B cell (primary cell): ENCODE data around the gene DEXI. TPM values are rescaled to one million over a fixed set of nuclear protein-coding genes. Genes with fewer than 3 reads are reported as not detected.
"Not testable (repeated sequence)": the region's sequence is repeated elsewhere in the genome, so short reads cannot be mapped to it uniquely, and the experiment has no call there.

Experiments
- ATAC-seq: fragments of 200-7000 bp; cut with Tn5 transposase; one replicate; pipeline ENCODE4 v1.10.0; 2021; ENCODE audit warnings: low read depth, mild to moderate bottlenecking, moderate number of reproducible peaks, moderate library complexity
- CTCF ChIA-PET: fragments of 350-600 bp; sonication (Branson Sonifier 250); formaldehyde crosslinking; loops from one replicate; lab custom pipeline; 2021; ENCODE audit warnings: antibody characterized with exemption, inconsistent platforms; lab: Charles Lee
- POLR2A ChIA-PET: fragments of 350-600 bp; sonication (Branson Sonifier 250); formaldehyde crosslinking; loops from one replicate; lab custom pipeline; 2021; ENCODE audit warnings: antibody characterized with exemption; lab: Charles Lee
- DNase-seq: peaks from one replicate; pipeline ENCODE4 v3.0.0; 2013
- H2AFZ ChIP-seq: 2 replicates; pipeline ENCODE4 v1.6.1; 2012; ENCODE audit warnings: mild to moderate bottlenecking, low read depth, low read length; ENCODE audit not compliant: insufficient read depth, poor library complexity, severe bottlenecking
- H3K27ac ChIP-seq, 2 donors: 1 replicate in 1 of 2; 2 replicates in 1 of 2; pipeline ENCODE4 v1.5.1; 2012 to 2013; ENCODE audit warnings: low read length in 2 of 2, mild to moderate bottlenecking in 2 of 2, moderate library complexity in 1 of 2
- H3K27me3 ChIP-seq, 4 experiments: fragments of 200-600 bp in 1 of 4; sonication (generic) in 1 of 4; replicated peaks in 1 of 4; 1 replicate in 2 of 4; 2 replicates in 2 of 4; pipeline versions ENCODE4 v1.6.1 to v1.7.0; 2013 to 2016; ENCODE audit warnings: low read length in 3 of 4, mild to moderate bottlenecking in 2 of 4, mixed read lengths in 1 of 4, moderate library complexity in 1 of 4; ENCODE audit not compliant: insufficient read depth in 4 of 4, control insufficient read depth in 3 of 4; ENCODE audit errors: control extremely low read depth in 1 of 4
- H3K36me3 ChIP-seq, 2 experiments: replicated peaks in 1 of 2; 1 replicate in 1 of 2; 2 replicates in 1 of 2; pipeline versions ENCODE4 v1.6.1 to v1.7.1; 2013; ENCODE audit warnings: low read length in 1 of 2; ENCODE audit not compliant: insufficient read depth in 2 of 2, control insufficient read depth in 1 of 2; ENCODE audit errors: control extremely low read depth in 1 of 2, extremely low read depth in 1 of 2
- H3K4me1 ChIP-seq, 2 donors: fragments of 200-600 bp in 1 of 2; sonication (generic) in 1 of 2; 1 replicate in 1 of 2; 2 replicates in 1 of 2; pipeline versions ENCODE4 v1.5.1 to v1.6.1; 2013 to 2017; ENCODE audit warnings: low read length in 2 of 2; ENCODE audit not compliant: control insufficient read depth in 2 of 2, insufficient read depth in 2 of 2
- H3K4me2 ChIP-seq: replicated peaks from 2 replicates; pipeline ENCODE3; 2012; ENCODE audit warnings: mild to moderate bottlenecking, low read depth, low read length; ENCODE audit not compliant: poor library complexity, severe bottlenecking
- H3K4me3 ChIP-seq, 5 experiments: fragments of 200-600 bp in 1 of 5; sonication (generic) in 1 of 5; 1 replicate in 3 of 5; 2 replicates in 2 of 5; pipeline versions ENCODE4 v1.5.1 to v1.7.0; 2011 to 2016; ENCODE audit warnings: low read length in 4 of 5, mild to moderate bottlenecking in 4 of 5, low read depth in 2 of 5, control low read depth in 1 of 5, moderate library complexity in 1 of 5; ENCODE audit not compliant: insufficient read depth in 1 of 5; ENCODE audit errors: control extremely low read depth in 1 of 5, extremely low read depth in 1 of 5
- H3K79me2 ChIP-seq: fragments of 200-600 bp; sonication (generic); one replicate; pipeline ENCODE4 v1.6.0; 2016; ENCODE audit warnings: low read length; ENCODE audit not compliant: control insufficient read depth, insufficient read depth
- H3K9ac ChIP-seq: fragments of 200-600 bp; sonication (generic); 2 replicates; pipeline ENCODE4 v1.6.1; 2017; ENCODE audit warnings: mild to moderate bottlenecking, low read length, moderate library complexity
- H3K9me3 ChIP-seq, 3 donors: one replicate each; pipeline versions ENCODE4 v1.6.1 to v1.7.1; 2013; ENCODE audit warnings: low read length in 2 of 3; ENCODE audit not compliant: control insufficient read depth in 2 of 3, insufficient read depth in 1 of 3; ENCODE audit errors: control extremely low read depth in 1 of 3
- H4K20me1 ChIP-seq: 2 replicates; pipeline ENCODE4 v1.6.0; 2012; ENCODE audit warnings: mild to moderate bottlenecking, low read length; ENCODE audit not compliant: insufficient read depth, control insufficient read depth, poor library complexity, severe bottlenecking
- H3K27ac Mint-ChIP-seq: one replicate; pipeline ENCODE4 v1.8.0; 2021; ENCODE audit warnings: mixed read lengths
- H3K27me3 Mint-ChIP-seq: one replicate; pipeline ENCODE4 v1.8.0; 2021; ENCODE audit warnings: mixed read lengths
- H3K4me1 Mint-ChIP-seq: one replicate; pipeline ENCODE4 v1.8.0; 2021; ENCODE audit warnings: mixed read lengths
- H3K4me3 Mint-ChIP-seq: one replicate; pipeline ENCODE4 v1.8.0; 2021; ENCODE audit warnings: mixed read lengths
- H3K9me3 Mint-ChIP-seq: one replicate; pipeline ENCODE4 v1.8.0; 2022; ENCODE audit warnings: mixed read lengths; ENCODE audit not compliant: insufficient read depth
- EZH2 ChIP-seq: IDR thresholded peaks from 2 replicates; pipeline ENCODE4 v1.6.1; 2012; ENCODE audit warnings: borderline replicate concordance, low read depth, mild to moderate bottlenecking, moderate library complexity, low read length; ENCODE audit not compliant: insufficient read depth, poor library complexity, severe bottlenecking
- WGBS: methylation state at CpG from one replicate; pipeline ENCODE4 v1.1.5; 2013; ENCODE audit warnings: missing lambda C conversion rate; ENCODE audit not compliant: insufficient coverage; 5-methylcytosine and 5-hydroxymethylcytosine counted together
- intact Hi-C: fragments of 100-400 bp; cut with micrococcal nuclease; formaldehyde crosslinking; loops from one replicate; pipeline ENCODE4 v1.10.0; 2022
- polyA plus RNA-seq: library from polyadenylated mRNA; depleted of rRNA; stranded (reverse); fragments of >200 nt; gene quantifications from 2 replicates; pipeline ENCODE4 v1.2.3, GENCODE V29; 2012
- total RNA-seq, 2 donors: library from RNA; stranded (reverse); fragments of 120-200 nt in 1 of 2; gene quantifications; 1 replicate in 1 of 2; 2 replicates in 1 of 2; pipeline versions ENCODE4 v1.2.3 to v1.2.4, GENCODE V29; 2013 to 2022
- TF ChIP-seq, protein P1 (sequence below): fragments of 200-600 bp; IDR thresholded peaks from one replicate; pipeline ENCODE4 v1.8.0; 2022; ENCODE audit warnings: antibody characterized with exemption, mild to moderate bottlenecking

The DEXI gene
- total and polyA plus RNA-seq, 2 donors (not counting 1 experiment from before 2014, with no cell fraction given), result 9.1 to 17.7 TPM

DNA sequence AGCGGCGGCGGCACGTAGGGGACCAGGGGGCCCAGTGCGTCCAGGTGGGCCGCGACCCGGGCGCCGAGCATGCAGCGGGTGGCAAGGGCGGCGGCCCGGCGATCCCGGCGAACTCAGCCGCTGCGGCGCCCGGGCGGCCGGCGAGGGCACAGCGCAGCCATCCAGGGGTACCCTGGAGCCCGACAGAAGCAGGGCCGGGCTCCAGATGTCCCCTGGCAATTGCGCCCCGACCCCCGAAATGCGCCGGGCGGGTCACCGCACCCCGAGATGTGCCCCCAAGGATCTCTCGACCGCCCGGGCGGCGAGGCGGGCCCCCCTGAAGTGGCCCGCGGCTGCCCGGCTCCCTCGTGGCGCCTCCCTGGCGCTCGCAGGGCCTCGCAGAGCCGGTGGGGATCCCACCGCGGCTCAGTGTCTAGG, 325 bp downstream of the DEXI start:
- H4K20me1 ChIP-seq, result peaks cover 64% of the 10 kb centered on the region
- peaks cover 80 to 86% of the 10 kb centered on the region in 2 donors for H3K4me1 ChIP-seq
- peak overlapping the region in 1 of 2 donors; percentile 56 for H3K27ac ChIP-seq
- under 1% methylated on average over 49 of the region's 52 CpGs for WGBS
- H3K36me3 ChIP-seq, H3K9me3 ChIP-seq, DNase-seq, H3K27me3 ChIP-seq, ATAC-seq, H3K27me3 Mint-ChIP-seq, H3K9me3 Mint-ChIP-seq: not testable (repeated sequence)
- H2AFZ ChIP-seq, result peak overlapping the region; percentile 57
- H3K27ac Mint-ChIP-seq, result peak overlapping the region; percentile 81
- H3K4me1 Mint-ChIP-seq, result peaks cover 82% of the 10 kb centered on the region
- H3K4me3 Mint-ChIP-seq, result peak overlapping the region; percentile 93
- peak overlapping the region; percentile 91 for H3K4me2 ChIP-seq
- ChIA-PET POLR2A (interaction anchor here (0.7 to 1.4 kb wide), 9 partner anchors 16 to 389 kb away, joined by 3 to 6 read pairs (median 3); partner anchors contain the start of gene CIITA), CTCF (interaction anchor here (0.6 to 2.4 kb wide), 8 partner anchors 9 to 427 kb away, joined by 3 to 8 read pairs (median 4); no protein-coding TSS in a partner anchor)
- H3K9ac ChIP-seq, result peak overlapping the region; percentile 73
- peak overlapping the region in 4 of 5 experiments; percentile 50 to 73 (median 66) for H3K4me3 ChIP-seq
- intact Hi-C loops, result loop anchor here (5.0 kb wide), 1 partner anchor 910 kb away; the partner anchor contains the start of gene RSL1D1
- peaks cover 59% of the 10 kb centered on the region for H3K79me2 ChIP-seq

DNA sequence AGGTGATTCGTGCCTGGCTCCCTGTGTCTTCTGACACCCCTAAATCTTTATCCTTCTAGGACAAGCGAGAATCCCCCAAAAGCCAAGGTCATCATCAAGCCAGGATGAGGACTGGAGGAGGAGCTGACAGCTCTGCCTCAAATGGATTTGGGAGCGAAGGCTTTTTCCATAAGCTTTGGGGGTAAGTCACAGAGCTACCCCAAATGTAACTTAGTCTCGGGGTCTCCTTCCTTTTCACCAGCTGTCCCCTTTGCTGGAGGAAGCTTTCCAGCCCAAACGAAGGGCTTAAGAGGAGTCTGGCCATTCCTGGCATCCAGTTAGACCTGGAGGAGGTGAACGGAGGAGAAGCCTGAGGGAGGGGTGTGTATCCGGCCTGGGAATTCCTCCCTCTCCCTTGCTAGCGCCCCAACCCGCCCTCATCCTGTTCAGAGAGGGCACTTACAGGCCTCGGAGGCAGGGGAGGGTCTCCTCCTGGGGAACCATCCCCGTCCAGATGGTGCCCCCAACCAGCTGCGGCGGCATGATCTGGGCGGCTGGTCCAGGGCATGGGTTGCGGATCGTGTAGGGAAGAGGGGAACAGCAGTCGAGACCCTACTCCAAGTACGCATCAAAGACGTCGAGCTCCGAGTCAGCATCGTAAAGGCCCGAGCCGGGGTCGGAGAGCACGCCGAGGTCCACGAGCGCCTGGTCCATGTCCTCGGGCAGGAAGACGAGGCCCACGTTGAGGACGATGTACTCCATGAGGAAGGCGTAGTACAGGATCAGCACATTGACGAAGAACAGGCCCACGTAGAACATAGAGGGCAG, 938 bp downstream of the DEXI start:
- no peaks in the 10 kb centered on the region for H3K27me3 ChIP-seq
- intact Hi-C loops, result loop anchor here (5.0 kb wide), 1 partner anchor 911 kb away; the partner anchor contains the start of gene RSL1D1
- H3K9ac ChIP-seq, result peak overlapping the region; percentile 73
- no peaks in the 10 kb centered on the region for H3K27me3 Mint-ChIP-seq
- H3K27ac ChIP-seq, result peak overlapping the region in 1 of 2 donors; percentile 72
- H3K9me3 Mint-ChIP-seq, result no peaks in the 10 kb centered on the region
- H4K20me1 ChIP-seq, result peaks cover 70% of the 10 kb centered on the region
- no peak overlapping the region for H2AFZ ChIP-seq
- peak overlapping the region; percentile 93 for H3K4me3 Mint-ChIP-seq
- H3K36me3 ChIP-seq, result peaks cover 0 to 14% of the 10 kb centered on the region in 2 experiments
- 8% methylated on average over 19 of the region's 36 CpGs for WGBS
- H3K9me3 ChIP-seq, result no peaks in the 10 kb centered on the region
- peak overlapping the region; percentile 40 to 73 (median 62) for H3K4me3 ChIP-seq
- peak overlapping the region; percentile 91 for H3K4me2 ChIP-seq
- POLR2A ChIA-PET, result interaction anchor here (0.7 to 1.5 kb wide), 9 partner anchors 11 to 313 kb away, joined by 3 to 4 read pairs (median 3); no protein-coding TSS in a partner anchor
- CTCF ChIA-PET, result interaction anchor here (2.4 kb wide), 3 partner anchors 8 to 427 kb away, joined by 8 to 10 read pairs (median 8); no protein-coding TSS in a partner anchor
- peaks cover 78 to 86% of the 10 kb centered on the region in 2 donors for H3K4me1 ChIP-seq
- H3K79me2 ChIP-seq, result peaks cover 53% of the 10 kb centered on the region
- ATAC-seq (no peak), DNase-seq (peak; percentile 48)
- H3K4me1 Mint-ChIP-seq, result peaks cover 85% of the 10 kb centered on the region
- TF ChIP-seq, protein P1, sequence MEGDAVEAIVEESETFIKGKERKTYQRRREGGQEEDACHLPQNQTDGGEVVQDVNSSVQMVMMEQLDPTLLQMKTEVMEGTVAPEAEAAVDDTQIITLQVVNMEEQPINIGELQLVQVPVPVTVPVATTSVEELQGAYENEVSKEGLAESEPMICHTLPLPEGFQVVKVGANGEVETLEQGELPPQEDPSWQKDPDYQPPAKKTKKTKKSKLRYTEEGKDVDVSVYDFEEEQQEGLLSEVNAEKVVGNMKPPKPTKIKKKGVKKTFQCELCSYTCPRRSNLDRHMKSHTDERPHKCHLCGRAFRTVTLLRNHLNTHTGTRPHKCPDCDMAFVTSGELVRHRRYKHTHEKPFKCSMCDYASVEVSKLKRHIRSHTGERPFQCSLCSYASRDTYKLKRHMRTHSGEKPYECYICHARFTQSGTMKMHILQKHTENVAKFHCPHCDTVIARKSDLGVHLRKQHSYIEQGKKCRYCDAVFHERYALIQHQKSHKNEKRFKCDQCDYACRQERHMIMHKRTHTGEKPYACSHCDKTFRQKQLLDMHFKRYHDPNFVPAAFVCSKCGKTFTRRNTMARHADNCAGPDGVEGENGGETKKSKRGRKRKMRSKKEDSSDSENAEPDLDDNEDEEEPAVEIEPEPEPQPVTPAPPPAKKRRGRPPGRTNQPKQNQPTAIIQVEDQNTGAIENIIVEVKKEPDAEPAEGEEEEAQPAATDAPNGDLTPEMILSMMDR, result no peak
- TF ChIP-seq EZH2, result no peak
- peak overlapping the region; percentile 80 for H3K27ac Mint-ChIP-seq
